ENCODE data around the gene APEH.

DNA sequence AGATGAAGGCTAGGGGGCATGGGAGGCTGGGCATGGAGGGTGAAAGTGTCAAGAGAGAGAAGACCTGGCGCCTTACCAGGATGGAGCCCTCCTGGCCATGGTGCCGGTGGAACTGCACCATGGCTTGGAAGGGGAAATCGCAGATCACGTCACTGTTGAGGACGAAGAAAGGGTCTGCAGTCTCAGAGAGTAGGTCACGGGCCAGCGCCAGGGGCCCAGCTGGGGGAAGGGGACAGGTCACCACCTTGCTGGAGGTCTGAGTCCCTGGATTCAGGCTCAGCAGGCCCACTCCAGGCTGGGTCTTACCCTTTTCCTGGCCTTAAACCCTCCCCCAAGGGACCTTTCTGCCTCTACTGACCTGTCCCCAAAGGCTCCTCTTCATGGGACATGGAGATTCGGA lies 48.7 kb downstream of the APEH start:
- no peak for TF ChIP-seq EZH2 (IDR thresholded peaks at IDR 0.05)
- TF ChIP-seq, protein P1, sequence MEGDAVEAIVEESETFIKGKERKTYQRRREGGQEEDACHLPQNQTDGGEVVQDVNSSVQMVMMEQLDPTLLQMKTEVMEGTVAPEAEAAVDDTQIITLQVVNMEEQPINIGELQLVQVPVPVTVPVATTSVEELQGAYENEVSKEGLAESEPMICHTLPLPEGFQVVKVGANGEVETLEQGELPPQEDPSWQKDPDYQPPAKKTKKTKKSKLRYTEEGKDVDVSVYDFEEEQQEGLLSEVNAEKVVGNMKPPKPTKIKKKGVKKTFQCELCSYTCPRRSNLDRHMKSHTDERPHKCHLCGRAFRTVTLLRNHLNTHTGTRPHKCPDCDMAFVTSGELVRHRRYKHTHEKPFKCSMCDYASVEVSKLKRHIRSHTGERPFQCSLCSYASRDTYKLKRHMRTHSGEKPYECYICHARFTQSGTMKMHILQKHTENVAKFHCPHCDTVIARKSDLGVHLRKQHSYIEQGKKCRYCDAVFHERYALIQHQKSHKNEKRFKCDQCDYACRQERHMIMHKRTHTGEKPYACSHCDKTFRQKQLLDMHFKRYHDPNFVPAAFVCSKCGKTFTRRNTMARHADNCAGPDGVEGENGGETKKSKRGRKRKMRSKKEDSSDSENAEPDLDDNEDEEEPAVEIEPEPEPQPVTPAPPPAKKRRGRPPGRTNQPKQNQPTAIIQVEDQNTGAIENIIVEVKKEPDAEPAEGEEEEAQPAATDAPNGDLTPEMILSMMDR (IDR thresholded peaks at IDR 0.05 in 2 of 3, conservative IDR thresholded peaks at IDR 0.05 in 1 of 3; ENCODE audit: borderline replicate concordance in 1 of 3, insufficient read depth in 1 of 3, low read depth in 2 of 3, low read length in 2 of 3) = no peak
- TF ChIP-seq, protein P2, sequence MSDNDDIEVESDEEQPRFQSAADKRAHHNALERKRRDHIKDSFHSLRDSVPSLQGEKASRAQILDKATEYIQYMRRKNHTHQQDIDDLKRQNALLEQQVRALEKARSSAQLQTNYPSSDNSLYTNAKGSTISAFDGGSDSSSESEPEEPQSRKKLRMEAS (IDR thresholded peaks at IDR 0.05) = no peak
- no peak for TF ChIP-seq TCF7L2 (IDR thresholded peaks at IDR 0.05; ENCODE audit: borderline replicate concordance, extremely low read depth, insufficient read depth, insufficient read length)
- no peak for TF ChIP-seq POLR2AphosphoS5 (IDR thresholded peaks at IDR 0.05; ENCODE audit: low read depth, low read length)
- no peak for TF ChIP-seq CEBPB (IDR thresholded peaks at IDR 0.05; ENCODE audit: low read depth)
- TF ChIP-seq POLR2A (IDR thresholded peaks at IDR 0.05; ENCODE audit: borderline replicate concordance, extremely low read depth, insufficient read depth, insufficient read length) = no peak
- no peak for TF ChIP-seq ZNF274 (IDR thresholded peaks at IDR 0.05; ENCODE audit: low read depth, low read length)
- no peak for TF ChIP-seq RAD21 (IDR thresholded peaks at IDR 0.05; ENCODE audit: low read depth)
- TF ChIP-seq EZH2phosphoT487 (IDR thresholded peaks at IDR 0.05; ENCODE audit: borderline replicate concordance) = no peak
- TF ChIP-seq JUND (IDR thresholded peaks at IDR 0.05) = no peak
- TF ChIP-seq YY1 (IDR thresholded peaks at IDR 0.05; ENCODE audit: extremely low read depth, insufficient replicate concordance, low read depth, low read length) = no peak

All from HCT116 (cell line).